Uterus (tissue), 2 donors: ENCODE results near the gene FOXD3.

ENCODE experiments used
- POLR2A ChIP-seq, 2 donors: fragments of 450-650 bp; IDR thresholded peaks; one replicate each; pipeline ENCODE4 v1.6.1; 2016; ENCODE audit warnings: antibody characterized with exemption in 2 of 2, mild to moderate bottlenecking in 1 of 2, moderate library complexity in 1 of 2
- TF ChIP-seq, protein P1 (sequence below), 4 experiments: fragments of 200-600 bp in 2 of 4; fragments of 450-650 bp in 2 of 4; sonication (generic) in 2 of 4; IDR thresholded peaks; one replicate each; pipeline ENCODE4 v1.5.1; 2016 to 2019; ENCODE audit warnings: antibody characterized with exemption in 4 of 4, mild to moderate bottlenecking in 2 of 4, moderate library complexity in 1 of 4

DNA sequence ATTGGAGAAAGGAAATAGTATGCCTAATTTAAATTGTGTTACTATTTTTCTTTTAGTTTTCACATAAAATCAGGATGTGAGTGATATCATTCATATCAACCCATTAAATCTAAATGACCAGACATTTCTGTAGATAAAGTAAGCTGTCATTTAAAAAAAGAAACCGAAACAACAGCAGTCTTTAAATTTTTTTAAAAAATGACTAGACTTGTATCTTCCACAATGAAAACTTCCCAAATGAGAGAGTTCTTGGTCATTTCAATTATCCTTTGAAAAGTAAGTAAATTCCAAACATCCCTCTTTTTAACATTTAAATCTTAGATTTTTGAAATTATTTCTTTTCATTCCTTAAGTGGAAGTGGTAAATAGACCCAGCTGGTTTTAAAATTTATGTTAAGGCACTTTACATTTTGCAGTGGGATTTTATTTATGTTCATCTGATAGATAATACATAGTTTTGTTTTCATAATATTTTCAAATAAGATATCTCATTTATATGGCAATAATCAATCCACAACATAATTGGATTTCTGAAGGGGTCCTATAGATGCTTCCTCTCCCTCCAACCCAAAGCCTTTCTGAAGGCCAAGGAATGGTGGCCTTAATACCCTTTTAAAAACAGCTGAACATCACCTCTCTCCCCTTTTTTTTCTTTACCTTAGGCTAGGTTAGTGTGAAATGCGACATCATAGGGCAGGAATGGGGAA, 3.1 kb downstream of the FOXD3 start:
- TF ChIP-seq, protein P1, sequence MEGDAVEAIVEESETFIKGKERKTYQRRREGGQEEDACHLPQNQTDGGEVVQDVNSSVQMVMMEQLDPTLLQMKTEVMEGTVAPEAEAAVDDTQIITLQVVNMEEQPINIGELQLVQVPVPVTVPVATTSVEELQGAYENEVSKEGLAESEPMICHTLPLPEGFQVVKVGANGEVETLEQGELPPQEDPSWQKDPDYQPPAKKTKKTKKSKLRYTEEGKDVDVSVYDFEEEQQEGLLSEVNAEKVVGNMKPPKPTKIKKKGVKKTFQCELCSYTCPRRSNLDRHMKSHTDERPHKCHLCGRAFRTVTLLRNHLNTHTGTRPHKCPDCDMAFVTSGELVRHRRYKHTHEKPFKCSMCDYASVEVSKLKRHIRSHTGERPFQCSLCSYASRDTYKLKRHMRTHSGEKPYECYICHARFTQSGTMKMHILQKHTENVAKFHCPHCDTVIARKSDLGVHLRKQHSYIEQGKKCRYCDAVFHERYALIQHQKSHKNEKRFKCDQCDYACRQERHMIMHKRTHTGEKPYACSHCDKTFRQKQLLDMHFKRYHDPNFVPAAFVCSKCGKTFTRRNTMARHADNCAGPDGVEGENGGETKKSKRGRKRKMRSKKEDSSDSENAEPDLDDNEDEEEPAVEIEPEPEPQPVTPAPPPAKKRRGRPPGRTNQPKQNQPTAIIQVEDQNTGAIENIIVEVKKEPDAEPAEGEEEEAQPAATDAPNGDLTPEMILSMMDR (IDR thresholded peaks at IDR 0.05) = no peak
- TF ChIP-seq POLR2A (IDR thresholded peaks at IDR 0.05) = no peak
